GM19468 (cell line): Measurements from ENCODE around the gene DDRGK1.

Source experiments
- ATAC-seq: cut with Tn5 transposase; IDR thresholded peaks from one replicate; pipeline ENCODE4 v1.9.1; 2021; ENCODE audit warnings: mild to moderate bottlenecking, moderate library complexity, moderate number of reproducible peaks; ENCODE audit not compliant: unreplicated experiment; ENCODE audit errors: extremely low read depth

DDRGK1 gene

DNA sequence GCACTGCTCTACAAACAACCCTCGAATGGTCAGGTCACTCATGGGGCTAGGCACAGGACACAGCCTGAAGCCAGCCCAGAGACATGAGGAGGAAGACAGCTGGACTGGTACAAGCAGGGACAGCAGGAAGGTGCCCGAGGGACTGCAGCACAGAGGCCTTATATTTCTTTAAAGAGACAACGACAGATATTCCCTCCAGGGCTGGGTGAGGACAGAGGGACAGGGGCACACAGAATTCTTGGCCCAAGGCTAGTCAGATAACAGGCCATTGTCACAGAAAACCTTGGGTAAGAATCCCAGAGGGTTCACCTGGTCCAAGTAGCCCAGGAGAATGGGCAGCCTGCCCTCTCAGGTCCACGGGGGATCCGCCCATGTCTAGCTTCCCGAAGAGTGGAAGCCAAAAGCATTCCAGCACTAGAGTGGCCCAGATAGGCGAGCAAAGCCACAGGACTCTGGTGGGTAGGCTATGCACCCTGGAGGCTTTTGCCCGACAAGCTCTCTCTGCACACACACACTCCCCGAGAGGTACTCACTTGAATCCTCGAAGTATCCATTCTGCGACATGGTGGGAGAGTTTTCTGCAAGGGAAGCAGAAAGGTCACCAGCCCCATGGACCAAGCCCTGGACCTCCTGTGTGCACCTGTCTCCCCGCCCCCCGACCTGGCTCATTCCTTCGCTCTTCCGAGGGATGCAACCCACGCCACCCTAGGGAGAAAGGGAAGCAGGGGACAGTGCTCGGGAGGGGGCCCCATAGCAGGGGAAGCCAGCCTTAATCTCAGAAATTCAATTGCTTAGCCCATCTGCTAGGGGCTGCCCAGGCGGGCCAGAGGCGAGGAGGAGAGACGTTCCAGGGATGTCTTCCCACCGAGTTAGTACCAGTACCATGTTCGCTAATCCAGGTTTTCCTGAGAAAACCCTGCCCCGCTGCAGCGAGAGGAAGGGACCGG is 32.8 kb upstream of the DDRGK1 start:
- ATAC-seq, result no peak

DNA sequence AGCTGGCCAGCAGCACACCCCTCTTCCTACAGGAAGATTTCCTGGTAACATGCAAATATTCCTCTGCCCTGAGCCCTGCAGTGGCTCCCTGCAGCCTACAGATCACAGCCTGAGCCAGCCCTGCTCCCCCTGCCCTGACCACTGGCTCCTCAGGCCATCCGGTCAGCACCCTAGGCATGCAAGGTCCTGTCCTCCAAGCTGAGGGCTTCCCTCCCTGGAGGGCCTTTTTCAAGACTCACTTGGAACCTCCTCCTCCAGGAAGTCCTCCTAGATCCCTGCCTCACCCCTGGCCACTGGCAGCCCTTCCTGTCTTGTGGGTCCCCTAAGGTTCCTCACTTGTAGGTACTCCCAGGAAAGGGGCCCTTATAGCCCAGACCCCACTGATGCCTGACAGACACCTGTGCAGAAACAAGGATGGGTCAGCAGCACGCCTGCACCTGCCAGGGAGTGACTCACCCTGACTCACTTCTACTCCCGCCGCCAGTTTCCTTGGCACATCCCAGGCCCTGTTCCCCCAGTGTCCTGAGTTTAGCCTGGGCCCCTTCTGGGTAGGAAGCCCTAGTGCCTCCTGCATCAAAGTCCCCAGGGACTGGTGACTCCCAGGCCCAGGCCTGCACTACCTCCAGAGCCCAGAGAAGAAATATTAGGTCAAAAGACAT is 31.3 kb upstream of the DDRGK1 start:
- ATAC-seq, result no peak

DNA sequence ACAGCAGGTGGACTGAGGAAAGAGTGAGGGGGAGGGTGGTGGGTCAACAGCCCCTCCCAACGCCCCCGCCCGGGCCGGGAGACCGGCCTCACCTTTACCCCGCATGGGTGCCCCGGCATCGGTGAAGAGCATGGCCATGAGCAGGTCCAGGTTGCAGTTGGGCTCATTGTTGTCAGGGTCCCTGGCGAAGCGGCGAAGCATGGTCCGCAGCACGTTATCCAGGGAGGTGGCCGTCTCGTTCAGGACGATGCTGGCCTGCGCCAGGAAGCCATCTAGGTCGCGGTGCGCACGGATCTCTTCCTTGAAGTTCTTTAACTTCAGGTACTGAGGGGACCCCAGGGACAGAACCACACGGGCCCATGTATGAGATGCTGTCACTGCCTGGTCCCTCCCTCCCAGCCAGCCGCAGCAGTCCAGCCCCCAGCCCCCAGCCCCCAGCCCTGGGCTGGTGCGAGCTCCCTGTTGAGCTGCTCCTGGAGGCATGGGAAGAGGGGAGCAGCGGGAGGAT is 29.6 kb upstream of the DDRGK1 start:
- no peak for ATAC-seq

- no peak for ATAC-seq
These were observed 28.9 kb upstream of the DDRGK1 start for GRCh38 chr20:3233131-3233990.

- ATAC-seq, result no peak
These were observed 27.6 kb upstream of the DDRGK1 start for GRCh38 chr20:3231889-3232588.

- ATAC-seq, result no peak
These were observed 26.6 kb upstream of the DDRGK1 start for GRCh38 chr20:3231116-3231515.

GRCh38 chr20:3229798-3230197 is 25.3 kb upstream of the DDRGK1 start:
- no peak for ATAC-seq

- ATAC-seq, result no peak
These were observed 24.7 kb upstream of the DDRGK1 start for GRCh38 chr20:3229158-3229557.

DNA sequence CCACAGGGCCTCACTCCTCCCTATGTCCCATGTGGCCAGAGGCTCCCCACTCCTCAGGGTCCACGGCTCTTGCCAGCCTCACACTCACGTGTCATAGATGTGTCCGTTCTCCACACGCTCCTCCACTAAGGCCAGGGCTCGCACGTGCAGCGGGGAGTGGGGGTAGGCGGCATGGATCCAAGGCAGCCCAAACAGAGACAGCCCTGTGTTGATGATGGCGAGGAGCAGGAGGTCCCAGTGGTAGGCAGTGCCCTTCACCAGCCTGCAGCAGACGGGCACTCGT is 24.2 kb upstream of the DDRGK1 start:
- no peak for ATAC-seq

GRCh38 chr20:3227936-3228749 is 23.7 kb upstream of the DDRGK1 start:
- no peak for ATAC-seq

GRCh38 chr20:3227506-3227905 is 23.0 kb upstream of the DDRGK1 start:
- no peak for ATAC-seq

DNA sequence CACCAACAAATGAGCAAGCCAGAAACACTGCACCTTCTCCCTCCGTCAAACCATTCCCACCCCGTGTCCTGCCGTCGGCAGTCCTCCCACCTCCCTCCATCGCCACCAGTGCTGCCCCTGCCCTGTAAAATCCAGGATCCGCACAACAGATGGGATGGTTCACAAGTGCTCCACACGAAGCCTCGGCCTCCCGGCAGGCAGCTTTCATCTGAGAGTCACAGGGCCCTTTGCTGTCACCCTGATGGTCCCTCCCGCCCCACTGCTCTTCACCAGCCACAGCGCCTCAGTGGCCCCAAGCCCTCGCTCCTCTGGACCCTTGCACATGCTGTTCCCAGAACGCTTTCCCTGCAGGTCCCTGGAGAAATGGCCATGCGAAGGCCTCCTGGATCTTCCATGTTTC is 22.4 kb upstream of the DDRGK1 start:
- ATAC-seq, result no peak

DNA sequence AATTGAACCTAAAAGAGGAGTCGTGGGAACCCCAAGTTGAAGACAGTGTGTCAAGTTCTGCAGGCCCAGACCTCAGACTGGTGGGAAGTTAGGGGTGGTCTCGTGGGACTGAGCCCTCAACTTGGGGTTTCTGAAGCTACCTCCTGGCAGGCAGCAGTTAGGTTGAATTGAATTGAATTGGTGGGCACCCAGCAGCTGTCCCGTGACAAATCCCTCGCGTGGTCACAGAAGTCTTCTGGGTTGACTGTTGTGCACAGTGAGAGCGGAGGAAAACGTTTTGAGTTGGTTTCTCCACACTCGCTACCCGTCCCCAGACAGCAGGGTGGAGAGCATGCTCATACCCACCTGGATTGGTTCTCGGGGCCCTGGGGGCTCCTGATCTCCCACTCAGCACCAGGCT is 21.6 kb upstream of the DDRGK1 start:
- no peak for ATAC-seq

- no peak for ATAC-seq
These were observed 20.4 kb upstream of the DDRGK1 start for GRCh38 chr20:3224681-3225421.

DNA sequence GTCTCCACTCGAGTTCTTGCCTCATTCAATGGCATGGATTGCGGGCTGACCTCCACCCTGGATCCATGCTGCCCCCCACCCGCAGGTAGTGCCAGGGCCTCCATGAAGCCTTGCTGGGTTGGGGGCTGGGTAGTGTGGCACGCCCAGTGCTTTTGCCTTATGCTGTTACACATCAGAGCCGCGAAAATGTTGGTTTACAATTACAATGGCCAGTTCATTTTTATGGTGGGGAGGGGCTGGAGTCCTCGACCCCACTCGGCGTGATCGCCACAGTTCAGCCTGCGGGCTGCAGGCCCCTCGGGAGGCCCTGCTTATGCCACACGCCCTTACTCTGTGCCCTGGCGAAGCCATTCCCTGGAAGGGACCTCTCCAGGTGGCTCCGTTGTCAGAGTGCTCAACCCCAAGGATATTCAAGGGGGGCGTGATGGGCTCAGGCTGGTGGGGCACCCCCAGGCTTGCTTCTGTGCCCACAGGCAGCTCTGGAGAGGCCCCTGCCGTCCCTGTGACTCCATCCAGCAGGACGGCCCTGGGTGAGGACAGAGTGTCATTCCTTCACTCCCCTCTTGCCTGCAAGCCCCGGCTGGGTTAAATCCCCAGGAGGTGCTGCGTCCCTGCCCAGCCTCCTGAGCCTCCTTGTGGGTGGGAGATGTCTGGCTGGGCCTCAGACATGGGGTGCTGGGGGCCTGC is 19.7 kb upstream of the DDRGK1 start:
- ATAC-seq, result no peak

DNA sequence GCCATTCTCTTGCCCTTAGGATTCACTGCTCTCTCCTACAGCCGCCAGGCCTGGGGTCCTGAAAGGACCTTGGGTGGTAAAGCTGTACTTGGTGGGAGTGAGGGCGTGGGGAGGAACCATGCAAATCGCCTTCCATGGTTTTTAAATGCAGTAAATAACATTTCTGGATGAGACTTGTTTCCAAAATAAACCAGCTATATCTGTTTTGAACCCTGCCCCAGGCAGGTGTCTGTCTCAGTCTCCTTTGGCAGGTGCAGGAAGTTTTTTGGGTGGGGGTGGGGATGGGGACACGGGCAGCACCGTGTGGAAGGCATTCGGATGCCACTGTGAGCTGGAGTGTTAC is 19.1 kb upstream of the DDRGK1 start:
- no peak for ATAC-seq

GRCh38 chr20:3222635-3223600 is 18.4 kb upstream of the DDRGK1 start:
- ATAC-seq, result peak; percentile 72
